PC-9 (cell line): Measurements from ENCODE around the gene ZSCAN10.

ENCODE experiments used
- EZH2 ChIP-seq: fragments of 200-600 bp; sonication (generic); IDR thresholded peaks from 2 replicates; pipeline ENCODE4 v1.8.0; 2017; ENCODE audit warnings: antibody characterized with exemption, low read depth
- TF ChIP-seq, protein P1 (sequence below): fragments of 200-600 bp; sonication (generic); conservative IDR thresholded peaks from 2 replicates; pipeline ENCODE4 v1.6.1; 2017; ENCODE audit warnings: mixed run types, antibody characterized with exemption, mild to moderate bottlenecking, moderate library complexity

DNA sequence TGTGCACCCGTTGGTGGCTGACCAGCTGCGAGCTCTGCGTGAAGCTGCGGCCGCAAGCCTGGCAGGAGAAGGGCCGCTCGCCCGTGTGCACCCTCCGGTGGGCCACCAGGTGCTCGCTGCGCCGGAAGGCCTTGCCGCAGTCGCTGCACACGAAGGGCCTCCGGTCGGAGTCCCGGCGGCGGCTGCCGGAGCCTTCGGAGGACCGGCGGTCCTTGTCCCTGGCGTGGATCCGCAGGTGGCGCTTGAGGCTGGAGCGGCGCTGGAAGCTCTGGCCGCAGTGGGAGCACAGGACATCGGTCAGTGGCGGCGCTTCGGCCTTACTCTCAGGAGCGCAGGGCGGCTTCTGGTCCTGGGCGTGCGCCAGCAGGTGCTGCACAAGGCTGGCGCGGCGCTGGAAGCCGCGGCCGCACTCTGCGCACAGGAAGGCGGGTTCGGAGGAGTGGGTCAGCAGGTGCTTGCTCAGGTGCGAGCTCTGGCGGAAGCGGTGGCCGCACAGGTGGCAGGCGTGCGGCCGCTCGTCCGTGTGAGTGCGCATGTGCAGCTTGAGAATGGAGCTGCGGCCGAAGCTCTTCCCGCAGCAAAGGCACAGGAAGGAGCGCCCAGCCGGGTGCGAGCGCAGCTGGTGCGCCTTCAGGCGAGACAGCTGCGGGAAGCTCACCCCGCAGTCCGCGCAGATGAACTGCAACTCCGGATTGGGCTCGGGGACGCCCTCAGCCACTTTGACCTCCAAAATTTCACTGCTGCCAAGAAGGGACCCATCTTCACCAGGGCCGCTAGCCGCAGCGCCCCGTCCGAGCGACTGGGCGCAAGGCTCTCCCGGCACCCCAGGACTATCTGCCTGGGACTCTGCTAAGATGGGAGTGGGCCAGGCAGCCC, 9.1 kb downstream of the ZSCAN10 start:
- TF ChIP-seq, protein P1, sequence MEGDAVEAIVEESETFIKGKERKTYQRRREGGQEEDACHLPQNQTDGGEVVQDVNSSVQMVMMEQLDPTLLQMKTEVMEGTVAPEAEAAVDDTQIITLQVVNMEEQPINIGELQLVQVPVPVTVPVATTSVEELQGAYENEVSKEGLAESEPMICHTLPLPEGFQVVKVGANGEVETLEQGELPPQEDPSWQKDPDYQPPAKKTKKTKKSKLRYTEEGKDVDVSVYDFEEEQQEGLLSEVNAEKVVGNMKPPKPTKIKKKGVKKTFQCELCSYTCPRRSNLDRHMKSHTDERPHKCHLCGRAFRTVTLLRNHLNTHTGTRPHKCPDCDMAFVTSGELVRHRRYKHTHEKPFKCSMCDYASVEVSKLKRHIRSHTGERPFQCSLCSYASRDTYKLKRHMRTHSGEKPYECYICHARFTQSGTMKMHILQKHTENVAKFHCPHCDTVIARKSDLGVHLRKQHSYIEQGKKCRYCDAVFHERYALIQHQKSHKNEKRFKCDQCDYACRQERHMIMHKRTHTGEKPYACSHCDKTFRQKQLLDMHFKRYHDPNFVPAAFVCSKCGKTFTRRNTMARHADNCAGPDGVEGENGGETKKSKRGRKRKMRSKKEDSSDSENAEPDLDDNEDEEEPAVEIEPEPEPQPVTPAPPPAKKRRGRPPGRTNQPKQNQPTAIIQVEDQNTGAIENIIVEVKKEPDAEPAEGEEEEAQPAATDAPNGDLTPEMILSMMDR: no peak
- TF ChIP-seq EZH2: no peak
